GM12875 (cell line): Measurements from ENCODE around the gene SHQ1.
A peak's percentile ranks its signal among the peaks of the same experiment; 100 is the strongest.

Experiments used
- H3K4me3 ChIP-seq: one replicate; pipeline ENCODE4 v1.5.1; 2011; ENCODE audit warnings: low read depth, low read length, control low read depth
- CTCF ChIP-seq: IDR thresholded peaks from 2 replicates; pipeline ENCODE4 v1.5.1; 2011; ENCODE audit warnings: low read depth, mild to moderate bottlenecking, control low read depth, inconsistent platforms, low read length, moderate library complexity, borderline replicate concordance; ENCODE audit not compliant: insufficient read depth

Gene SHQ1

DNA sequence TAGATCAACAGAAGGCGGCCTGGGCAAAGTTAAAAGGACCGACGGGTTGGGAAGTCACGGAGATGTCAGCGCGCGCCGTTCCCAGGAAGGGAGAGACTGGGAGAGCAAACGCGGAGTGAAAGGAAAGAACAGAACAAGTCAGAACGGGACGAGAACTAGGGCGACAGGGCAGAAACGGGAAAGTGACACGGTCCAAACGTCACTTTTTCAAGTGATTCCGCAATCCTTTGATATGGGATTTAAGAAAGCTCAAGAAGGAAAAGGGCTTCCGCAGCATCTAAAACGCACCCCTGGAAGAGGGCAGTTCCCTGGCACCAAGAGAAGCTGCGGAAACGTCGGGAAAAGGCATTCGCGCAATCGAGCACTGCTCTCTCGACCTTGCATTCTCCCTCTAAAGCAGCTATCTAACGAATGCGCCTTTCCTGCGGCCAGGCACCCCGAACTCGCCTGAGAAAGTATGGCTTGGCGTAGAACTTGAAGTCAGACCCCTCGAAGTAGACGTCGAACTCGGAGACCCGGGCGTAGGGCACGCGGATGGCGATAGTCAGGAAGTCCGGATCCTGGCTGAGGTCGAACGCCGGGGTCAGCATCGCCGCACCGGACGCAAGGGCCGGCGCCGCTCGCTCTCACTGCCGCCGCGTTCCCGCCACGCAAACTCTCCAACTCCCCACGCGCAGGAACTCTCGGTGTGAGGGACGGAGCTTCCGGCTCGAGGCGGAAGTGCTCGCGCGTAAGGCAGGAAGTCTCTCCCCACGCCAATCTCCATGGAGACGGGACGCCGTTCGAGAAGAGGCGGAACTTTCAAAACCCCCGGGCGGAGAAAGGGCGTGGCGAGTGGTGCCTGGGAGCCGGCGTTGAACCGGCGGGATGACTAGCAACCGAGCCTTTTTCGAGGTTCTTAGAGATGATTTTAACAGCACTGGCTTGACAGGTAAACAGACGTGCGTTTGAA is at the start of gene SHQ1:
Gene SHQ1, minus strand, starts transcription at position 695 of the 952 bp plus-strand sequence. Its CDS starts 105 bp downstream, at position 590.
- H3K4me3 ChIP-seq = peak within 1 kb of the TSS; percentile 87
- no peak for TF ChIP-seq CTCF

- no peak for TF ChIP-seq CTCF
- no peak overlapping the region for H3K4me3 ChIP-seq
Observed at GRCh38 chr3:72897758-72898007, 49.4 kb upstream of the SHQ1 start.

DNA sequence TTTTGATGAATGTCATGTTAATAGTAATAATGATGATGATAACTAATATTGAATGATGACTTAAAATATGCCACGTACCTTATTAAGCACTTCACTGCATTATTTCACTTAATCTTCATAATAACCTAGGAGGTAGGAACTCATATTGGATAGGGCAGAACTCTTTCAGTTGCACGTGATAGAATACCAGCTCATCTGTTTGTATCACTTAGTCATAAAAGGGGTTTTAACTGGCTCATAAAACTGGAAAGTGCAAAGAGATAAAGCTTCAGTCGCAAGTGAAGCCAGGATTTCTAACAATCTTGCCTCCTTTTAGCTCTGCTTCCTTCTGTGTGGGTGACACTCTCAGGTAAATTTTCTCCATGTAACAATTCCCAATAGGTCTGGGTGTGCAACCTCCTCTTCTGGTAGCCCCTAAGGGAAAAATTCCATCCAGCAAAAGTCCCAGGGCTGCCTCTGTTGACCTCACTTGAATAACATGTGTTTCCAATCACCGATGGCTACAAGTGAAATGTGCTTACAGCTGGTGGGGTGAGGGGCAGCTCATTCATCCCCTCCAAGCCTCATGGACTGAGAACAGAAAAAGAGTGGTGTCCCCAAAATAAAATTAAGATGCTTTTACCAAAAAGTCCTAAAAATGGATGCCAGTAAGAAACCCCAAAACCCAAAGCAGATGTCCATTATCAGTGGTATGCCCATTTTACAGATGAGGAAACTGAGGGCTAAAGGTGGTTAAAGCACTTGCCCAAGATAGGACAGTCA is 48.9 kb upstream of the SHQ1 start:
- no peak overlapping the region for H3K4me3 ChIP-seq
- no peak for TF ChIP-seq CTCF

DNA sequence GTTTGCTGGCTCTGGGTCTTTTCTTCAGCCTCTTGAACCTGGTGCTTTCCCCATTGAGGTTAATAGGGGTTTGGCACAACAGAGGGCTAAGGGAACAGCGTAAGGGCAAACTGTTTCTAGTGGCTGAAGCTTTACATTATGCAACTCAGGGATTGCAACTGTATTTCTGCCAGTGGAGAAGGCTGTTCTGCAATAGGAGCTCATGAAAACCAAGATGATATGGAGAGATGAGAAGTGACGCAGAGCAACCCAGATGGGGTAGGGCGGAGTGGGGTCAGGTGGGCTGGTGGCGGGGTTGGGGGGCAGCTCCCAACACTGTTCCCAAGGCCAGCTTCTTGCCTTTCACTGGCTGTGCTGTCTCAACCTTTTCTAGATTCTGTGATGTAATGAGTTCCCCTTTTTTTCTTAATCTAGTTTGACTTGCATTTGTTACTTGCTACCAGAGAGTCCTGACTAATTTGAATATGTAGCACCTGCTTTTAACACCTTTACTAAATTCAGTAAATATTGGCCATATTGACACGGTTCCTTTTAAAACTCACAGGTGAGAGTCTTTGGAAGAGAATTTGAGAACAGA is 46.8 kb upstream of the SHQ1 start:
- TF ChIP-seq CTCF = no peak
- no peak overlapping the region for H3K4me3 ChIP-seq

DNA sequence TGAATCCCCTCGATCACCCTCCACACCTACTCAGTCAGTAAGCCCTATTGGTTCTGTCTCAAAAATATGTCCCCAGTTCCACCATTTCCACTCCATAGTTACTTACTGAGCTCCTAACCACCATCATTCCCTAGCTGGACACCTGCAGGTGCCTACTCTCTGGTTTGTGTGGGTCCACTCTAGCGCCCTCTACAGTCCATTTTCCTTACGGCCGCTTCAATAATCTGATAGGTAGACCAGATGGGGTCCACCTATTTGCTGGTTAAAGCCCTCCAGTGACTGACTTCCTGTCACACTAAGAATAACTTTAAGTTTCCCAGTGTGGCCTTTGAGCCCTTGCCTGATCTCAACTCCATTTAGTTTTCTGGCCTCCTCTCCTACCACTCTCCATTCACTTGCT is 44.6 kb upstream of the SHQ1 start:
- peak; percentile 25; the same call in 1 of the 2 replicates for TF ChIP-seq CTCF
- no peak overlapping the region for H3K4me3 ChIP-seq

DNA sequence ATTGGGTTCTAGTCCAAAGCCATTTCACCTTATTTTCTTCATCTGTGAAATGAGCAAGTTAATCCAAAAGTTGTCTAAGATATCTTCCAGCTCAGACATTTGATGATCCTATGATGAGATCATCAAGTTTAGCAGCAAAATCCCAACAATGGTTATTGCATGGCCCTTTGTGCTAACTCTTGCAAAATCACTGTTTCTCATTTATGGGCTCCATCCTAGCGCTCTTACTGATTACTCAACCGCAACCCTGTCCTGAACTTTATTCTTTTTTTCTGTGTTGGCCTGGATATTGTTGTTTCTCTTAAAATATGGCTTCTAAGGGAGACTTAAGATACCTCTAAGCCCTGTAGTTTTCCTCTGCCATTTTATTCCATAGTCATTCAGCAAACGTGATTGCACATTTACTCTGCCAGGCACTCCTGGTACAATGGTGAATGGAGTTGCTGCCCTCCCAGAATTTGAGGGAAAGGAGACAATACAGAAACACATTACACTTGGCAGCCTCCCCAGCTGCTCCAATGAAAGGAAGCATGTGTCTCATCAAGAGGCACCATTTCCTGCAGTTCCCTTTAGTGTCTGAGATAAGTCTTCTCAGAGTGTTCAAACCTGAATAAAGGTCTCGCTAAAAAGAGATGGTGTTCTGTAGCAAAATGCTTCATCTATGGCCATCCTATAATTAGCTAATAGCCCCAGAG is 44.0 kb upstream of the SHQ1 start:
- no peak overlapping the region for H3K4me3 ChIP-seq
- TF ChIP-seq CTCF = no peak
